GM19395 (cell line): ENCODE measurements around the gene EZR.
"Not testable (repeated sequence)": the region's sequence is repeated elsewhere in the genome, so short reads cannot be mapped to it uniquely, and the experiment has no call there.

ENCODE experiments used
- ATAC-seq: cut with Tn5 transposase; IDR thresholded peaks from one replicate; pipeline ENCODE4 v1.9.1; 2021; ENCODE audit warnings: mild to moderate bottlenecking, moderate library complexity; ENCODE audit not compliant: unreplicated experiment

Gene EZR

DNA sequence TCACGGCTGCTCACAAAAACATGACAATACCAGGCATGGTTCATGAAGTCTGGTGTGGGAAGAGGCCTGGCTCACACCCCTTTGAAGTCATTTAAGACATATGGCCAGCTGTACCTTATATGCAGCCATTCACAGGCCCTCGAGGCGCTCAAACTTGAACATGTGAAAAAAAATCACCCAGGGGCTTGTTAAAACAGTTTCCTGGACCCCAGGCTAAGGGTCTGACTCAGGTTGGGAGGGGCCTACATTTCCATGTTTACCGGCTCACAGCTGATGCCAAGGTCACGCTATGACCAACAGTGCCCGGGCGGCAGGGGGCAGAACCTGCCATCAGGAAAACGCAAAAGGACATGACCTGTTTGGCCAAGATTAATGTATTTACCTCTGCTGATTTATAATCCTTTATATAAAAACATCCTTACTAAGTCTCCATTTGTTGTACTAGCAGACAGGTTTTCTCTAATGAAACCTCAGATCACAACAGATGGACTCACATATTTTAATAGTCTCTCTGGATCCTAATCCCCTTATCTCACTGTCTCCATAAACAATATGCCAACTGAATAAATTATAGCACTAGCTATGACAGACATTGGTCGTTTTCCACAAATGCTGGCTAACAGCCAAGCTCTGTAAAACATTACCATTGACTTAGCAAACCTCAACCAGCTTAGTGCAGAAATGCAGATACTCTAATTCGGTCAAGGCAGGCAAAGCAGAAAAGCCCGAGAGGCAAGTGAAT is 19.9 kb downstream of the EZR start:
- ATAC-seq, result no peak

DNA sequence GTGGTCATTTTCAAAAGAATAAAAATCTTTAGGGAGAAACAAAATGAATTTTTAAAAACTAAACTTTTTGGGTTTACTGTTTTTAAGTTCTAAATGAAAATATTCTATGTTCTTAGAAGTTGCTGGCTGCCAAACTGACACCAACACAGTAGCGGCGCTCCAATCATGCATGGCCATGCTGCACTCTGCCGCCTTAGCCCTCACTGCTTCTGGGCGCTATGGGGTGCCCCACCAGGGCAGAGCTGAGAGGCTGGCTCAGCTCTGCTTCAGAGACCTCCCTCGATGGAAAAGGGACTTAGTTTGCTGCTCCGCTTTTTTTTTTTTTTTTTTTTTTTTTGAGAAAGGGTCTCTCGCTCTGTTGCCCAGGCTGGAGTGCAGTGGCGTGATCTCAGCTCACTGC is 20.9 kb downstream of the EZR start:
- no peak for ATAC-seq

DNA sequence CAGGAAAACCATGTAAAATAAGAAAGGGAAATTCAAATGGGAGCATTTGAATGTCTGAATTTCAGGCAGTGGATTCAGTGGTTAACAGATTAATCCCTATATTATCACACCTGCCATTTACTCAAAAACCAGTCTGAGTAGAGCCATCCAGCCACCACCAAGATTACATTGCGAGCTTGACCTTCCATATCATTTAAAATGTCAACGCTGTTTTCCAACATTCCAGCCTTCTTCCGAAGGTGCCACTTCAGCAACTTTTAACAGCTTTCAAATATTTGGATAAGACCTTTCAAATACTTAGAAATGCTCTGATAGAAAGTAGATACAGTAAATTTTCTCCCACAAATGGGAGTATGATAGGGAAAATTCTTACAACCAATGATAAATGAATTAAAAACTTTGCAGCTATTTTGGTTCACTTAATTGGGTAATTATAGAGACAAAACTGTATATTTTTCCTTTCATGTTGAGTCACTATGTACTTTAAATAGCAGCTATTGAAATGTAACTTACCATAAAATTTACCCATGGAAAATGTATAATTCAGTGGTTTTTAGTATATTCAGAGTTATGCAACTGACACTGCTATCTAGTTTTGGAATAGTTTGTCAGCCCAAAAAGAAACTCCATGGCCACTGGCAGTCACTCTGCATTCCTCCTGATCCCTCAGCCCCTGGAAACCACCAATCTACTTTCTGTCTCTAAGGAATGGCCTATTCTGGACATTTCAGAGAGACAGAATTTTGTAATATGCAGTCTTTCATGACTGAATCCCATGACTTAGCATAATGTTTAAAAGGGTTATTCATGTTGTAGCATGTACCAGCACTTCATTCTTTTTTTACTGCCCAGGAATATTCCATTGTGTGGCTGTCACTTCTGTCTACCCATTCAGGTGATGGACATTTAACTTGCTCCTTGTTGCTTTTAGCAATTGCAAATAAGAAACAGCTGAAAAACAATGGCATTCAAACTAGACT is 21.5 kb downstream of the EZR start:
- ATAC-seq, result no peak

DNA sequence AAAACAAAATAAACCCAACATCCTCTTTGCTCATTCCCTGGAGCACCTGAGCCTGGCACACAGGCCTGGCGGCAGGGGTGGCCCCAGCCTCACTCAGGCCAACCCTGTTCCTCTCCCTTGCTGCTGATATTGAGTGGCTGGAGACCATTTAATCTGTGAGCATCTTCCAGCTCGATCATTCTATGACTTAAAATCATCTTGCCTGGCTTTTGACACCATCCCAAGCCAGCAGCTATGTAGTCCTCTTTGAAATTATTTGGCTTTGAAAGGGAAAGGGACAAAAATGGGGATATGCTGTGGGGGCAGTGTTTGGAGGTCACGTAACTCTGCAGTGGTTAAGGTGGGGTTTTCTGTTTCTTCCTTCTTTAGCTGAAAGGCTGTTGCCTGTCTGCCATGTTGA is 22.8 kb downstream of the EZR start:
- no peak for ATAC-seq

DNA sequence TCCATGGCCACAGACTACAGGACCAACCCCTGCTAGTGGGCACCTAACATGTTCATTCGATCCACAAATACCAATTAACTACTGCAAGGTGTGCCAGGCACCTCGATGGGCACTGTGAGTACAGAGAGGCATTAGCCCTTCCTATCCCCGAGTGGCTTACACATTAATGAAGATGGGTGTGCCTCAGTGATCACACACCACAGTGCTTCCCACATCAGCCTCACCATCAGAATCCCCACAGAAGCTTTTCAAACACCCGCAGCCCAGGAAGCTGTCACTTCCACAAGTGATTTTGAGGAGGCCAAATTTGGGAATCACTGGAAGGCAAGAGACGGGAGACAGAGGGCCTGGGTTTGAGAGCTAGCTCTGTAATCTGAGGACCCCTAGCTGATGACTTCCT is 23.7 kb downstream of the EZR start:
- no peak for ATAC-seq

DNA sequence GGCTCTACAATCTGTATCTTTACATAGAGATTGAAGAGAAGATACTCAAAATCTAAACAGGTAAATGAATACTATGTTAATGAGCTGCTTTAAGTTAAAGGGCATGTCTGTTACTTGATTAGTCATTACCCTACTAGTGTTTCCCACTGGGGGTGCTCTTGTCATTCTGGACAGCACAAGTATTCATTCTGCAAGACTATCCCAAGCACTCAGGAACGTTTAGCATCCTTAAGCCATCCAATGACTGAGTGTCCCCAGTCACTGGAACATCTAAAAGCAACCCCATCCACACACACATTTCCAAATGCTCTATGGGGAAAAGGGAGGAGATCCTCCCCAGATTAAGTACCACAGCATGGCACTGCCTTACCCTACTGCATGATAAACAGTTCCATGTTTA is 25.7 kb downstream of the EZR start:
- ATAC-seq, result peak; percentile 65

DNA sequence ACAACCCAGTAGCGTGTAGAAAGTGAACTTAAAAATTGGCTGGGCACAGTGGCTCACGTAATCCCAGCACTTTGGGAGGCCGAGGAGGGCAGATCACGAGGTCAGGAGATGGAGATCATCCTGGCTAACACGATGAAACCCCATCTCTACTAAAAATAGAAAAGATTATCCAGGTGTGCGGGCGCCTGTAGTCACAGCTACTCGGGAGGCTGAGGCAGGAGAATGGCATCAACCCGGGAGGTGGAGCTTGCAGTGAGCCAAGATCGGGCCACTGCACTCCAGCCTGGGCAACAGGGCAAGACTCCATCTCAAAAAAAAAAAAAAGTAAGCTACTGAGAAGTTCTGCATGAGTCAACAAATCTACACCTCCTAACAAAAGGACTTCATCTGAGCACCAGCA is 26.7 kb downstream of the EZR start:
- ATAC-seq, result not testable (repeated sequence)

DNA sequence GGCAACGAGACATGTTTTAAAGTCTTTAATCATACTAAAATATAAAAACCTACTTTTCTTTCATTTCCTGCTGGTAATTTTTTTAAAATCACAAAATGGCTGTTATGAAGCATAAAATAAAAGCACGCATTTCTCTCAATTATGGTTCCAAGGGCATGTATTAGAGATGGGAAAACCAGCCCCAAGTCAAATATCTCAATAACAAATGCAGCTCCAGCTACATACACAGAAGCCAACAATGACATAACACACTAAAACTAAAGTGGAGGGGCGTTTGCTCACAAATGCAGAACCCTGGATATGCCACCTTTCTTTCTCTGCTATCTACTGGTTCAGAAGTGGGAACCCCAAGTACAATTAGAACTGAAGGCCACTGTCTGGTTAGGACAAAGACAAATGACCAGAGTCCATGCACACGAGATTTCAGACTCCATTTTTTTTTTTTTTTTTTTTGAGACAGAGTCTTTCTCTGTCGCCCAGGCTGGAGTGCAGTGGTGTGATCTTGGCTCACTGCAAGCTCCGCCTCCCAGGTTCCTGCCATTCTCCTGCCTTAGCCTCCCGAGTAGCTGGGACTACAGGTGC is 27.8 kb downstream of the EZR start:
- no peak for ATAC-seq

DNA sequence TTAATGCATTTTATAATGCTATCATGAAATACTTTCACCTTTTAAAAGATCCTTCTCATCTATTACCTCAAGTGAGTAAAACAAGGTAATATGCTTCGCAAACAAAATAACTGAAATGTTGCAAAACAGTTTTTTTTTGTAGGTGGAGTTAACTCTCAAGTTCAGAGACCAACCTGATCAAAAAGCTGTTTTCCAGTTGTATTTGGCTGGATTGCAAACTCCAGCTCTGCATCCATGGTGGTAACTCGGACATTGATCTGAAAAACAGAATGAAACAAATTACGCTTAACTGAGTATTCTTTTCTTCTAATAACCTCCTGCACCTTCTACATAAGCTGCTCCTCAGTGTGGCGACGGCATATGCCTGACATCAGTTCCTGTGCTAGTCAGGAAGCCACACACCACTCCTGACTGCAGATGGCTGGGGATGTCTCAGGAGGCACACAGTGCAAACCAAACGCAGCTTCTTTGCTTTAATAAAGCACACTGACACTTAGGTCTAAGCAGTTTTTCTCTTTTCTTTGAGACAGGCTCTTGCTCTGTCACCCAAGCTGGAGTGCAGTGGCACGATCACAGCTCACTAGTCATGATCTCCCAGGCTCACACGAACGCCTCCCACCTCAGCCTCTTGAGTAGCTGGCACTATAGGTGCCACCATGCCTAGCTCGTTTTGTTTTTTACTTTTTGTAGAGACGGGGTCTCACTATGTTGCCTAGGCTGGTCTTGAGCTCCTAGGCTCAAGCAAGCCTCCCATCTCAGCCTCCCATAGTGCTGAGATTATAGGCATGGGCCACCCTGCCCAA is 29.9 kb downstream of the EZR start:
- ATAC-seq, result no peak

DNA sequence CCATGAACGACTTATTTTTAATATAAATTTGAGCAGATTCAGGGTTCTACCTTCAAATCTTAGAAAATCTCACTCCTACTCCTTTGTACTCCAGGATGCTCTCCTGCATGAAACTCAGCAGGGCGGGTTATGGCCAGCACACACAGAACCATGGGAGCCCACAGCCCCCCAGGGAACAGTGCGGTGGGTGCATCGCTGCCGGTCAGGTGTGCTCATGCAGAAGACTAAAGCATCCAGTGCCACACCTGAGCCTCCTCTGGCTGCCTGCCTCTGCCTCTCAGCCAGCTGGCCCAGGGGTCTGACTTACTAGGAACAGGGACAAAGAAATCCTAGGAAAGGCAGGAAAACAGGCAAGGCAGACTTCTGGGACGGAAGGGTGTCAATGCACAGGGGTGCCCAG is 31.8 kb downstream of the EZR start:
- ATAC-seq, result no peak

DNA sequence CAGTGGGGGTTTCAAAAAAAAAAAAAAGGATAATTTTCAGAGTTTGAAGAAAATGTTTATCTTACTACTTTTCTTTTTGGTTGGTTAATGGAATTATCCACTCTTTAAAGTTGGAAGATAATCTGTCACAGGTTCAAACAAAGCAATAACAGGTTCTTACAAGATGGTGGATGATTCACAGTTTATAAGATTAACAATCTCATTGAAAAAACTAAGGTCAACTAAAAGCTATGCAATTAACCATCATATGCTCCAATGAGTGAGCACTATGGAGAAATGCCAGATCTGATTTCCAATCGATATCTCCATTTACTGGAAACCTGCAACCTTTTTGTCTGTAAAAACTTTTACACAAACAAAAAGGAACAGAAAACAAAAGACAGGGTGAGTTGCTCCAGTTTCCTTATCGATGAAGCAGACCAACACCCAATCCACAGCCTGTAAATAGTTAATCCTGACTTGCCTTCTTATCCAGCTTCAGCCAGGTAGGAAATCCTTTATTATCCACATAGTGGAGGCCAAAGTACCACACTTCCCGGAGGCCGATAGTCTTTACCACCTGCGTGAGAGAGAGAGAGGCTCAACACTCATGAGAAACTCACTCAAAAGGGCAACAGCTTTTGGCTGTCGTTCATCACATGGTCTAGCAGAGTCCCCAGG is 32.4 kb downstream of the EZR start:
- ATAC-seq, result no peak

DNA sequence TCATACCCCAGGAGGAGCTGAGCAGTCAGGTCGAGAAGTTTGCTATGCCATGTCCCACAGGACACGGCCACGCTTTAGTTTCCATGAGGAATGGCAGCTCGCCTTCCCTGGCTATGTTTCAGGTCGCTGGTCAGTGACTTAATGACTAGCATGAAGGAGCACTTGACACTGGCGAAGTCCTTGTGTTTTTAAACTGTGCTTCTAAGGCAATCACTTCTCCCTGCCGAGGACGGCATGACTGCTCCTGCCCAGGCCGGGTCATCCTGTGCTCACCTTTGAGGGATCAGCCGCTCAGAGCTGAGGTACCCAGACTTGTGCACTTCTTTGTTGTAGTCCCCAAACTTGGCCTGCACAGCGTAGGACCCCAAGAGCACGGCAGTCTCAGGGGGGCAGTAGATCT is 34.1 kb downstream of the EZR start:
- ATAC-seq, result no peak

DNA sequence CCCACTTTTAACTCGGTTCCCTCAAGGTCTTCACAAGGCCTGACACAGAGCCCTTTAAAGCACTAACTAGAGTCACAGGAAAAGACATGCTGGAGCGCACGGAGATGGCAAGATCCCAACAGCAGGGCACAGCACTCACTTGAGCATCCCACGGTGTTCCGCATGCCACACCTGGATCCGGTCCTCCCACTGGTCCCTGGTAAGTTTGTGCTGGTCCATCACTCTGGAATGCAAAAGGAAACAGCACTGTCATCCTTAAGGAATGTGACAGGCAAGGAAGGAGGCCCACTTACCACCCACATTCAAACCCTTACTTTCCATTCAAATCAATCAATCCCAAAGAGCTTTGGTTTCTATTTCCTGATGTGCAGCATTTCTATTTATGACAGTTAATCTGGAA is 34.7 kb downstream of the EZR start:
- ATAC-seq, result no peak

DNA sequence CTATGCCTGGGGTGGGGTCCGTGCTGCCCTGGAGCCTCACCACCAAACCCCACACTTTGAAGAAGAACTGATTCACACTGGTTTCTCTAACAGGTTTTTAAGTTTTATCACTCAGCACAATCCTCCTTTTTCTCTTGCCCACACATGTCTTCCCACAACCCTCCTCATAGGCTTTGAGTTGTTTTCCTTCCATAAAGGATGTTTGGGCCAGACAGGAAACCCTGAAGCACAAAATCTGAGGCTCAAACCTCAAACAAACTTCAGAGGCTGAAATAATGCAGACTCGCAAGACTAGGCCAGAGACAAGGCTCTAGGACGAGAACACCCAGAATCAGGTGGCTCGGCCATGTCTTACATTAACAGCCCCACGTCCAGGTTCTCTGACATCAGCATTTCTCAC is 35.3 kb downstream of the EZR start:
- no peak for ATAC-seq

DNA sequence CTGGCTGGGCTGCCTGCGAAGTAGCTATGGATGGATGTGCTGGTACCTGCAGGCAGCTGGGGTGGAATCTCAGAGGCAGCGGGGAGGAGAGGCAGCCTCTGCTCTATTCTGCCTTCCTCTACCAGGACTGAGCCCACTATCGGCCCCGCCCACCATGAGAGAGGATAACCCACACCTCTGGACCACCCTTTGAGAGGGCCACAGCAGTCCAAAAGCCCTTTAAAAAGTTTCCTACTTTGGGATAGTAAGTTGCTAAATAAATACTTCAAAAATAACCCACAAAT is 36.1 kb downstream of the EZR start:
- no peak for ATAC-seq

DNA sequence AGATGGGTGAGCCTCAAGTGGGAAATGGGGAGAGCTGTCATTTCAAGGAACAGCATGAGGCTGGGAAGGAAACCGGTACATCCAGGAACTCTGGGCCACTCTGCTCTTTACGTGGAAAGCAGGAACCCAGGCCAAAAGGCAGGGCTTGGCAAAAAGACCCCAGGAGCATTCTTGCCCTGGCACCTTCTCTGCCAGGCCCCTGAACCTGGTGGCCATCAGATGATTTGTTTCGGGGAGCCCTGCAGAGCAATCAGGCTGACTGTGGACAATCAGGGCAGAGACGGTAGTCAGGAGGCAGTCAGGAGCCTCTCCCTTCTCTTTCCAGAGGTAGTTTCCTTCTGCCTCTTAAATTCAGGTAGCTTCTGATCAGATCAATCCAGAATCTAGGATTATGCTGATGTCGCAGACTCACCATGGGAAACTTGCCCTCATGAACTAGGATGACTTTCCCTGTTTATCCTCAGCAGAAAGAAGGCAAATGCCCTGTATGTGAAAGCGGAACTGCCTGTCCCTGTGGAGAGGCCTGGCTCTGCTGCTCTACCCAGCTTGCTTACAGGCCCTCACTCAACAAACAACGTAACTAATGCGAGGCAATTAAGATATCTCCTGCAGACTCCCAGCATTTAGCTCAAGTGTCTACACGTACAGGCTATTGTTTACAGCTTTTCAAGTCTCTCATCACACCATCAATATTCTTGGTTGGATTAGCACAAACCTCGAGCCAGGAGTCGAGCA is 36.6 kb downstream of the EZR start:
- no peak for ATAC-seq

DNA sequence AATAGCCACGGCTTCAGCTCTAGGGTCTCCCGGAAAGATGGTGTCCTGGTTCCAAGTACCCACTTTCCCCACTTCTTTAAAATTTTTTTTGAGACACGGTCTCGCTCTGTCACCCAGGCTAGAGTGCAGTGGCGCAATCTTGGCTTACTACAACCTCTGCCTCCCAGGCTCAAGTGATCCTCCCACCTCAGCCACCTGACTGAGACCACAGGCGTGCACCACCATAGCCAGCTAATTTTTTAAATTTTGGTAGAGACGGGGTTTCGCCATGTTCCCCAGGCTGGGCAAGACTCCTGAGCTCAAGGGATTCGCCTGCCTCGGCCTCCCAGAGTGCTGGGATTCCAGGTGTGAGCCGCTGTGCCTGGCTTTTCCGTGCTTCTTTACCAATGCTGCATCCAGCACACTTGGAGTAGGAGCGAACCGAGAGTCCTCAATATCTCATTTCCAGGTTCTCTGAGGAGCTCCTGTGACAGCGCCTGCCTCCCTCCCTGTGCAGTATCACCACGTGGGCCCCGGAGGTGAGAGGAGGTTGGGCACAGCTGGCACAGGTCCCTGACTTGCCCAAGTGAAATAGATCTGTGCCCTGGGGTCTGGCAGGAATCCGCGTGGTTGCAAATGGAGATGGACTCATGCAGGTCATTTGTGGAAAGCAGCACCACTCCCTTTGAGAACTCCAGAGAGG is 37.3 kb downstream of the EZR start:
- ATAC-seq, result no peak

DNA sequence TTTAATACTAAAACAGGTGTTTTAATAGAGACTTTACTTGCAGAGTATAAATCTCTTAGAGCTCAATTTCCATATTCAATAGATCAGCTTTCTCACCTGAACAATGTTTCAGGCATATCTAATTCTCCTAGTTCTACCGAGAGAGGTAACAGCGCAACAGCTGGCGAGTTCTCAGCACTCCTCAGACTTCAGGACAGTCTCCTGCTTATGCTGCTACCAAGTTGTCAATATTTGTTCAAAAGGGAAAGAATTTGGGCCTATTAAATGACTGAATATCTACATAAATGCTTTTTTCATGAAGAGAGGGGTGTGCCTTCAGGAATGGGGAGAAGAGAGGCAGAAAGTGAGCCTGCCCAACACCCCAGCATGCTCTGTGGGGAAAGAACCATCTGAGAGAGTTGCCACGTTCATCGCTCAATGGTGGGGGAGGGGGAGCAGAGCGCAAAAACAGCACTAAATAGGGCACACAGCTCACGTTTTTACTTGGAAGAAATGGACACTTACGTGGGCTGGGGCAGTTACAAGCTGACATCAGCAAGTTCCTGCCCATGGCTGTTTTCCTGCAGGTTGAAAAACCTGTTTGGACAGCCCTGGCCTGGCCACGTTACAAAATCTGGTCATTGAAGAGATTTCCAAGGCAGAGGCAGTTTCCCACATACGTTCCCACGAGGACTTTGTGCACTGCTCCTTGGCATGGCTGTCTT is 38.0 kb downstream of the EZR start:
- no peak for ATAC-seq
